ENCODE results near the gene COL5A1.

COL5A1 gene

GRCh38 chr9:134741846-134742245, 100.2 kb downstream of the COL5A1 start:
- no peak for TF ChIP-seq POLR2AphosphoS5 (IDR thresholded peaks at IDR 0.05; ENCODE audit: low read depth, low read length)
- TF ChIP-seq FOXP2 (optimal IDR thresholded peaks at IDR 0.05; ENCODE audit: borderline replicate concordance, extremely low read depth, extremely low read length, insufficient read depth), result no peak
- TF ChIP-seq, protein P1, sequence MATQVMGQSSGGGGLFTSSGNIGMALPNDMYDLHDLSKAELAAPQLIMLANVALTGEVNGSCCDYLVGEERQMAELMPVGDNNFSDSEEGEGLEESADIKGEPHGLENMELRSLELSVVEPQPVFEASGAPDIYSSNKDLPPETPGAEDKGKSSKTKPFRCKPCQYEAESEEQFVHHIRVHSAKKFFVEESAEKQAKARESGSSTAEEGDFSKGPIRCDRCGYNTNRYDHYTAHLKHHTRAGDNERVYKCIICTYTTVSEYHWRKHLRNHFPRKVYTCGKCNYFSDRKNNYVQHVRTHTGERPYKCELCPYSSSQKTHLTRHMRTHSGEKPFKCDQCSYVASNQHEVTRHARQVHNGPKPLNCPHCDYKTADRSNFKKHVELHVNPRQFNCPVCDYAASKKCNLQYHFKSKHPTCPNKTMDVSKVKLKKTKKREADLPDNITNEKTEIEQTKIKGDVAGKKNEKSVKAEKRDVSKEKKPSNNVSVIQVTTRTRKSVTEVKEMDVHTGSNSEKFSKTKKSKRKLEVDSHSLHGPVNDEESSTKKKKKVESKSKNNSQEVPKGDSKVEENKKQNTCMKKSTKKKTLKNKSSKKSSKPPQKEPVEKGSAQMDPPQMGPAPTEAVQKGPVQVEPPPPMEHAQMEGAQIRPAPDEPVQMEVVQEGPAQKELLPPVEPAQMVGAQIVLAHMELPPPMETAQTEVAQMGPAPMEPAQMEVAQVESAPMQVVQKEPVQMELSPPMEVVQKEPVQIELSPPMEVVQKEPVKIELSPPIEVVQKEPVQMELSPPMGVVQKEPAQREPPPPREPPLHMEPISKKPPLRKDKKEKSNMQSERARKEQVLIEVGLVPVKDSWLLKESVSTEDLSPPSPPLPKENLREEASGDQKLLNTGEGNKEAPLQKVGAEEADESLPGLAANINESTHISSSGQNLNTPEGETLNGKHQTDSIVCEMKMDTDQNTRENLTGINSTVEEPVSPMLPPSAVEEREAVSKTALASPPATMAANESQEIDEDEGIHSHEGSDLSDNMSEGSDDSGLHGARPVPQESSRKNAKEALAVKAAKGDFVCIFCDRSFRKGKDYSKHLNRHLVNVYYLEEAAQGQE (IDR thresholded peaks at IDR 0.05; ENCODE audit: insufficient read depth in 1 of 2, low read depth in 2 of 2, low read length in 2 of 2), result no peak
- no peak for TF ChIP-seq SIN3A (IDR thresholded peaks at IDR 0.05; ENCODE audit: borderline replicate concordance, insufficient read depth, low read length)
- no peak for TF ChIP-seq TAF1 (IDR thresholded peaks at IDR 0.05; ENCODE audit: borderline replicate concordance, insufficient read depth, low read length)

GRCh38 chr9:134742822-134743535, 101.4 kb downstream of the COL5A1 start:
- TF ChIP-seq, protein P1 (IDR thresholded peaks at IDR 0.05; ENCODE audit: insufficient read depth in 1 of 2, low read depth in 2 of 2, low read length in 2 of 2), result no peak
- TF ChIP-seq POLR2AphosphoS5 (IDR thresholded peaks at IDR 0.05; ENCODE audit: low read depth, low read length) (no peak), FOXP2 (optimal IDR thresholded peaks at IDR 0.05; ENCODE audit: borderline replicate concordance, extremely low read depth, extremely low read length, insufficient read depth) (no peak), SIN3A (IDR thresholded peaks at IDR 0.05; ENCODE audit: borderline replicate concordance, insufficient read depth, low read length) (no peak), TAF1 (IDR thresholded peaks at IDR 0.05; ENCODE audit: borderline replicate concordance, insufficient read depth, low read length) (no peak)

GRCh38 chr9:134743853-134744252, 102.2 kb downstream of the COL5A1 start:
- no peak for TF ChIP-seq SIN3A (IDR thresholded peaks at IDR 0.05; ENCODE audit: borderline replicate concordance, insufficient read depth, low read length)
- TF ChIP-seq, protein P1 (IDR thresholded peaks at IDR 0.05; ENCODE audit: insufficient read depth in 1 of 2, low read depth in 2 of 2, low read length in 2 of 2), result no peak

DNA sequence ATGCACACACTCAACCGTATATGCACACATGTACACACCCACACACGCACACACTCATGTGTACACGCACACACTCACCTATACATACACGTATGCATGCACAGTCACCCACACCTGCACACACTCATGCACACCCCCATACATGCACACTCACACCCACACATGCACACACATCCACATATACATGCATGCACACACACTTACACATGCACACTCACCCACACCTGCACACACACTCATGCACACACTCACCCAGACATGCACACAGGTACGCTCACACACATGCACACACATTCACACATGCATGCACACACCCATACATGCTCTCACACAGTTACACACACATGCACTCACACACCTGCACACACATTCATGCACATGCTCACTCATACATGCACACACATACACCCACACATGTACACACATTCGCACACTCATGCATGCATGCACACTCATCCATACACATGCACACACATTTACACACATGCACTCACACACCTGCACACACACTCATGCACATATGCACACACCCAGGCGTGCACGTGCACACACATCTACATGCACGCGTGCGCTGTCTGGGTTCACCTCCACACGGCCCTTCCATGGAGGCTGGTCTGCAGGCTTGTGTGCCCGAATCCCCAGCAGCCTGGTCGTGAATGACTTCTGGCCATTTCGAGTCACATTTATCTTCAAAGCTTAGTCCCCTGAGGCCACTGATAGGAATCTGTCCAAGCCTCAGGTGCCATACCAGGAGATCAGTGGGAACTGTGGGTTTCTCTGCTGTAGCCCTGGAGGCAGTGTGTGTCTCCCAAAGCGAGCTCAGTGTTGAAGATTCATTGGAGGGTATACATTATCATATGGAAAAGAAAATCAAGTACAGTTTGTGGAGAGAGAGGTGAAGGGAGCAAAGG, 103.0 kb downstream of the COL5A1 start:
- no peak for TF ChIP-seq FOXP2 (optimal IDR thresholded peaks at IDR 0.05; ENCODE audit: borderline replicate concordance, extremely low read depth, extremely low read length, insufficient read depth)
- TF ChIP-seq, protein P1 (IDR thresholded peaks at IDR 0.05; ENCODE audit: insufficient read depth in 1 of 2, low read depth in 2 of 2, low read length in 2 of 2), result no peak
- TF ChIP-seq POLR2AphosphoS5 (IDR thresholded peaks at IDR 0.05; ENCODE audit: low read depth, low read length), result no peak
- TF ChIP-seq SIN3A (IDR thresholded peaks at IDR 0.05; ENCODE audit: borderline replicate concordance, insufficient read depth, low read length), result no peak
- TF ChIP-seq TAF1 (IDR thresholded peaks at IDR 0.05; ENCODE audit: borderline replicate concordance, insufficient read depth, low read length), result no peak

Data from PFSK-1 (cell line).